HG03045 (cell line): Measurements from ENCODE around the gene SPOCK1.

Experiments
- ATAC-seq: cut with Tn5 transposase; IDR thresholded peaks from one replicate; pipeline ENCODE4 v1.9.1; 2021; ENCODE audit warnings: mild to moderate bottlenecking, moderate library complexity; ENCODE audit not compliant: unreplicated experiment

SPOCK1 gene

DNA sequence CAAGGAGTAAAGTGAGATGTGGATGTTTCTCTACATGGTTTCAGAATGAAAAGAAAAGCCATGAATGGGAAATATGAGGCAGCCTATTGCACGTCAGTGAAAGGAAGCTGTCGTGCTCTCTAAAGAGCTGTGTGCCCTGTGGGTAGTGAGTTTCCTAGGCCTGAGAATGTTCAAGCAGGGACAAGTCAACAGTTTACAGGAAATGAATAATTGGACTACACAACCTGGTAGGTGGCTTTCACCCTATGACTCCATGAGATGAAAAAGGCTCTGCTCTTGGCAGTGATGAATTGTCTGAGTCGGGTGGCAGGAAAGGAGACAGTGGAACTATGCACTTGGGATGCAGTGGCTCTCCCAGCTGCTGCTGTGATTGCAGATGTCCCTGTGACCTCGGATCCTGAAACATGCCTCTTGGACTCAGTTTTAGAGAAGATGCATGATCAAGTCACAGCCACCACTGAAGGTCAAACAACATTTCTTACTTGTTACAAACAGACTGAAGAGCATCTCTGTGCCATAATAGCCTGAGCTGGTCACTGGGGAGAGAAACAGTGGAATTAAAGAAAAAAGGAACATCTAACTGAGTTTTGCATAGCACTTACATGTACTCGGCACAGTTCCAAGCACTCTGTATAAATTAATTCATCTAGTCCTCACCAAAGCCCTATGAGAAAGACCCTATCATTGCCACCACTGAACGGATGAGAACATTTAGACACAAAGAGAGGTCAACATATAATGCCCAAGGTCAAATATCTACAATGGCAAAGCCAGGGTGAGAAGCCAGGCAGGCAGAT lies 293.7 kb downstream of the SPOCK1 start:
- ATAC-seq = no peak

DNA sequence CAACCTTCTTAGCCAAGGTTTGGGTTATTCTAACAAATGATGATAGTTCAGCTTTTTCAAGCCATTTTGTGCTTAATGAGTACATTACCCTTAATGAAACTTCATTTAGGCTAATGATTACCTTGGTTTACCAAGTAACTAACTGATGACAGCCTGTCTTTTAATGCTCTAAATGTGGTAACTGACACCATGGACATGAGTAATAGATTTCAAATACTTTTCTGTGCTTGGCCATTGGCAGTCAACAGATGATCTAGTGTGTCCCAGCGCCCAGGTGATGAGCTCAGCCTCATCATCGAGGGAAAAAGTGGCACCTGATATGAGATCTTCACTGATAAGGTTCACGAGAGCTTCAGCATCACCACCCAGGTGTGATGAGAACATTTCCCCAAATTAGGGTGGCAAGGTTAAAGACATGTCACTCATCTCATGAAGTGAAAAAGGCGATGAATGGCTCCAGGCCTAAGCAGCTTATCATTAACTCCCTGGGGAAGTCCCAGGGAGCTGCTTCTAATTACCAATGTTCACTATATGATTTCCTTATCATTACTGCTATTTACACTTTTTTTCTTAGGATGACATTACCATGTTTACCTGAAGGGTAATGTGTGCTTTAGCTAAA lies 296.0 kb downstream of the SPOCK1 start:
- ATAC-seq = no peak

- no peak for ATAC-seq
Measured at GRCh38 chr5:137201876-137202275, 297.2 kb downstream of the SPOCK1 start.

GRCh38 chr5:137200906-137201700 lies 298.0 kb downstream of the SPOCK1 start:
- no peak for ATAC-seq

- ATAC-seq = no peak
Measured at GRCh38 chr5:137199966-137200365, 299.2 kb downstream of the SPOCK1 start.

DNA sequence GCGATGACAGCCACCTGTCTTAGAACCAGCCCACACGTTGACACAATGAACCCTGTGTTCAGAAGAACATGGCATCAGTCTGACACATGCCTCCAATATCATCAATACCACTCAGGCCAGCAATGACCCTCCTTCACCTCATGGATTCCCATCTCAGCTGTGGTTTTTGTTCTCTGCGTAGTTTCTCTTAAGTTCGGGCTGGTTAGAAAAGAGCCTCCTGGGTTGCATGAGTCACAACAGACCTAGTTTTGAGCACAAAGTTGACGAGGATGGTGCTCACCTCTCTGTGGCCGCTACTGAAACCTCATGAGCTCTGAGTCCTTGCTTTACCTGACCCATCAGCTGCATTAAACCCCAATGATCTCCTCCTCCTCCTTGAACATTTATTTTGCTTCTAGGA lies 299.9 kb downstream of the SPOCK1 start:
- ATAC-seq = no peak

DNA sequence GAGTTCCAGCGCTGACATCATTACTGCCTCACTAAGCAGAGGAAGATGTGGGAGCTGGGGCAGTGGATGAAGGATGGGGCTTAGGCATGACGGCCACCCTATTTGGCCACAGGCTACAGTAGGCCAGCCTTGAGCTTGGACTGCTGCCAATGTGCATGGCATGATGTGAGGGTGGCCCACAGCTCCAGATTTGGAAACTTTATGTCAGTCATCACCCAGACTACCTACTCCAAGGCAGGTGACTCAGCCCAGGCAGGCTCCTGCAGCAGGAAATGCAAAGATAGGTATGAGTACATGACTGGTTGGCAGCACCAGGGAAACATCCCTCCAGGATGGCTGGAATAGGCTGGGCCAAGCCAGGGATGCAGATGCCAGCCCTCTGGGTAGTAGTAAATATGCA lies 303.6 kb downstream of the SPOCK1 start:
- ATAC-seq = no peak

GRCh38 chr5:137194300-137194699 lies 304.8 kb downstream of the SPOCK1 start:
- no peak for ATAC-seq

DNA sequence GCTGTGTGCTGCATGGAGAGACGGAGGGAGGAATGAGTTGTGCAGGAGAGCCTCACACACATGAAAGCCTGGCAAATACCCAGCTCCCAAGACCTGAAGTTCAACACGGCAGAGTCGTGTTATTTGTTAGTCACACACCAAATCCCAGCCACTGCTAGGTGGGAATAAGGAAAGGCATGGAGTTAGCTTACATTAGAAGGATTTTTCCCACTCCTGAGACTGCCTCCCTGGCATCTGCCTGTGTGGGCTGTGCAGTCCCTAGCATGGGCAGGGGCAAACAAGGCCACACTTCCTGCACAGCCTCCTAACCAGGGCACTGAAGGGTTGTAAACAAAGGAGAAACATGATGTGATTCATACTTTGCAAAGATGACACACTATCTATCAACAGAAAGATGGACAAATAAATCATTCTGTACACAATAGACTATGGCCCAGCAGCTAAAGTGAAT lies 306.8 kb downstream of the SPOCK1 start:
- ATAC-seq = no peak

GRCh38 chr5:137191179-137191578 lies 307.9 kb downstream of the SPOCK1 start:
- no peak for ATAC-seq

GRCh38 chr5:137190441-137190840 lies 308.7 kb downstream of the SPOCK1 start:
- no peak for ATAC-seq

GRCh38 chr5:137190031-137190430 lies 309.1 kb downstream of the SPOCK1 start:
- ATAC-seq = no peak

GRCh38 chr5:137188566-137188965 lies 310.6 kb downstream of the SPOCK1 start:
- no peak for ATAC-seq

DNA sequence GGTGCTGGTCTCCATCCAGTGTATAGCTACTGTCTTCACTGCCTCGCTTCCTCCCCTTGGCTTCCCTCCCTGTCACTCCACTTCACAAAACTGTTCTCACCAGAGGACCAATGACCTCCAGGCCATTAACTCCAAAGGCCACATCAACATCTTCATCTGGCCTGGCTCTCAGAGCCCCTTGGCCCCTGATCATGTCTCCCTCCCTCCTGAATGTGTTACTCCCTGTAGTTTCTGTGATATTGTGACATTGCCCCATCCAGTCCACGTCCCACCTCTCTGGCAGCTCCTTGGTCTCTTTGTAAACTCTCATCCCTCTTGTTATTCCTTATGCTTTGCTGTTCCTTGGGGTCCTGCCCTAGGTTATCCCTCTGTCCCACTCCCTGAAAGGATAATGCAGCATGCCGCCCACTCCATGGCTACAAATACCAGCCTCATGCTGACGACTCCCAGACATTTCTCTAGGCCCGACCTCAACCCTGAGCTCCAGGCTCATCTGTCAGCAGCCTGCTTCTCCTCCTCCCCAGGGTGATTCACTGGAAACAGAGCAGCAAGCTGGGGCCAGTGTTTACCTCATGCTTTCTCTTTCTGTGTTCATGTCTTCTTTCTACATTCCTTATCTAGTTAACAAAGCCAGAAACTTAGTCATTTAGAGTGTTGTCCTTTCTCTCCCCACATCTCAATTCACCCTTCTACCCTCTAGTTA lies 312.2 kb downstream of the SPOCK1 start:
- ATAC-seq = no peak

DNA sequence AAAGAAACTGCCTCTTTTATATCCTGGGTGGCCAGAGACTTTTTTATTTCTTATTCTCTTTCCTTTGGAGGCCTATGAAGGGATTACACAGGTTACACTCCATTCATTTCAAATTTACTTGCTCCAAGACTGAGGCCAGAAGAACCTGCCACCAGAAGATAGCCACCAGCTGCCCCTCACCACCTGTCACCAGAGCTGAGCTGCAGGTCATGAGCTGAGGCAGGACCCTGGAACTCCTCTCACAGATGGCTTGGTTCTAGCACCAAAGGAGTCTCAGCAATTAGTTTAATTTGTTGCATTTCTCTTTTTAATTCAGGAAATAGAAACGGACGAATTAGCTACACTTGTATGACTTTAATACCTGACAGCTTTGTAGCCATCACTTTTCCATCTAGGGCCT lies 313.9 kb downstream of the SPOCK1 start:
- no peak for ATAC-seq

GRCh38 chr5:137184734-137185133 lies 314.4 kb downstream of the SPOCK1 start:
- no peak for ATAC-seq

DNA sequence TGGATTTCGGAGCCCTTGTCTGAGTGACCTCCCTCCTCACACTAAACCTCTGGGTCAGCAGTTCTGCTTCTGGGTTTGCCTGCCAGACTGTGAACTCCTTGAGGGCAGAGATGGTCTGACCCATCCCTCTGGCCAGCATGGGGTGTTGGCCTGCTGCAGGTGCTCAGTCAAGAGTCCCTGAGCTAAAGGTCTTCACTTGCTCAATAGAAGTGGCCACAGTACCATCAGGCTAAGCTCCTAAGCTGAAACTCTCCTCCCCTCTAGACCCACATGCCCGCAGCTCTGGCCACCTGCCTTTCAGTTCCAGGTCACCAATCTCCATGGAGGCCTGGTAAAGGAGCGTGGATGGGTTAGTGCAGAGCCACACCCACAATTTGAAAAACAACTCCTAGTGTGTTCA lies 316.6 kb downstream of the SPOCK1 start:
- no peak for ATAC-seq

GRCh38 chr5:137181667-137182066 lies 317.5 kb downstream of the SPOCK1 start:
- no peak for ATAC-seq

DNA sequence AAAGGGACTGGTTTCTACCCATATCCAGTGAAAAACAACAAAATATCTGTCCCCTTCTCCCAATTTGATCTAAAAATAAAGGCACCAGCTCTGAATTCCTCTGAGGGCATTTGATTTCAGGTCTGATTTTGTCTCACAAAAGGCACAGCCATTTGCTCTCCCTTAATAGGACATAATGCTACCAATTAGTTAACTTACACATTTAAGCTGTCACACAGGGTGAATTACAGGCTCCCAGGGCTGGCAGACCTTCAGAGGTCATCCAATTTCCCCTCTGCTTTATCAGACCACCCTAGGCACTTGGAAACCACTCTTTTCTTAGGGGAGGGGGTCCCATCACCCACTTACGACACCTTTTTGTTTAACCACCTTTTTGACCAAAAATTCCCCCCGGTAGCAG lies 319.9 kb downstream of the SPOCK1 start:
- ATAC-seq = no peak

DNA sequence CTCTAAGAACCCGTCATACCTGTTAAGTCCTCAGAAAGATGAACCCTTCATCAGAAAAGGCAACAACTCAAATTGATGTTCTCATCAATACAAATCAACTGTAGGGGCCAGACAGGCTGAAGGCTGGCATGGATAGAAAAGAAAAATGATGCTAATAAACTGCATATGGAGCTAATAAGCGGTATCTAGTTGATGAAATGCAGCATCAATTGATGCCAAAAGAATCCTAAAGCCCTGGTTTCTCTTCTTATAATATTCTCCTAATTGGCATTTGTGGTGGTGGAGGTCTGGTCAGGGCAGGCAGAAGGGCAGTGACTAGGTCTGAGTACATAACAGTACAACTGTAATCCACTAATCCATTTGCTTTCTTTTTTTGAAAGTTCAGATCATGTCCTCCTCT lies 322.5 kb downstream of the SPOCK1 start:
- ATAC-seq = no peak

DNA sequence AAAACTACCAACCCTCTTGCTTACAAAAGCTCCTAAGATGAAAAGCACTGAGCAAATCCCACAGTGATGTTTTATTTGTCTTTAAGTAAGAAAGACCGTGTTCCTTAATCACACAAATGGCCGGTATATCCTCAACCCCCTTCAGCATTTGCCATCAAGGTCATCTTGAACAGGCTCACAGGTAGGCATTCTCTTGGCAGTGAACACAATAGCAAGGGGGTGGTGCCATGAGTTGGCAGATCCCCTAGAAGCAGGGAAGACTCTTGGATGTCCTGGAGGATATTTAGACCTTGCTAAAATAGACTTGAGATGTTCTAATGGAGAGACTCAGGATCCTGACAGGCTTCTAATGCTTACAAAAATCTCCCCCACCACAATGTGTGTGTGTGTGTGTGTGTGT lies 323.0 kb downstream of the SPOCK1 start:
- ATAC-seq = no peak
